IPS-18a (cell line): ENCODE data around the gene SYTL2.
"Not testable (repeated sequence)": the region's sequence is repeated elsewhere in the genome, so short reads cannot be mapped to it uniquely, and the experiment has no call there.

ENCODE experiments used
- H3K27ac ChIP-seq: one replicate; pipeline ENCODE4 v1.5.1; 2013; ENCODE audit warnings: low read length
- H3K27me3 ChIP-seq: one replicate; pipeline ENCODE4 v1.6.1; 2013; ENCODE audit warnings: mild to moderate bottlenecking, low read length; ENCODE audit not compliant: control insufficient read depth, insufficient read depth
- H3K36me3 ChIP-seq: one replicate; pipeline ENCODE4 v1.6.1; 2013; ENCODE audit warnings: low read depth, low read length; ENCODE audit not compliant: control insufficient read depth
- H3K4me1 ChIP-seq: one replicate; pipeline ENCODE4 v1.6.1; 2013; ENCODE audit warnings: low read depth, low read length; ENCODE audit not compliant: control insufficient read depth
- H3K4me3 ChIP-seq: one replicate; pipeline ENCODE4 v1.5.1; 2013; ENCODE audit warnings: low read length
- H3K9ac ChIP-seq: one replicate; pipeline ENCODE4 v1.6.1; 2013; ENCODE audit warnings: mild to moderate bottlenecking, low read length, moderate library complexity
- H3K9me3 ChIP-seq: one replicate; pipeline ENCODE4 v1.6.1; 2013; ENCODE audit warnings: low read depth, low read length; ENCODE audit not compliant: control insufficient read depth

Gene SYTL2

GRCh38 chr11:85694385-85694980, 116.5 kb downstream of the SYTL2 start:
- Histone ChIP-seq H3K4me1 (no peaks in the 10 kb centered on the region), H3K36me3 (no peaks in the 10 kb centered on the region), H3K9ac (no peak overlapping the region), H3K9me3 (no peaks in the 10 kb centered on the region), H3K27ac (no peak overlapping the region), H3K27me3 (no peaks in the 10 kb centered on the region), H3K4me3 (no peak overlapping the region)

GRCh38 chr11:85685820-85686459, 125.0 kb downstream of the SYTL2 start, which contains the start of gene CCDC89:
TSS of gene CCDC89 (minus strand) at chr11:85686195. CDS start at chr11:85686130, 65 bp downstream.
- H3K9me3 ChIP-seq: no peaks in the 10 kb centered on the region
- no peak within 1 kb of the TSS for H3K27ac ChIP-seq
- peaks cover 3% of the 10 kb centered on the region for H3K4me1 ChIP-seq
- H3K9ac ChIP-seq: no peak within 1 kb of the TSS
- H3K27me3 ChIP-seq: no peaks in the 10 kb centered on the region
- no peak within 1 kb of the TSS for H3K4me3 ChIP-seq
- no peaks in the 10 kb centered on the region for H3K36me3 ChIP-seq

GRCh38 chr11:85685125-85685819, 125.7 kb downstream of the SYTL2 start:
- Histone ChIP-seq H3K4me1 (peaks cover 3% of the 10 kb centered on the region), H3K9ac (no peak overlapping the region), H3K4me3 (no peak overlapping the region), H3K27me3 (no peaks in the 10 kb centered on the region), H3K9me3 (no peaks in the 10 kb centered on the region), H3K27ac (no peak overlapping the region), H3K36me3 (no peaks in the 10 kb centered on the region)

- Histone ChIP-seq H3K4me1 (peaks cover 3% of the 10 kb centered on the region), H3K36me3 (no peaks in the 10 kb centered on the region), H3K4me3 (no peak overlapping the region), H3K27me3 (no peaks in the 10 kb centered on the region), H3K9me3 (no peaks in the 10 kb centered on the region), H3K9ac (no peak overlapping the region), H3K27ac (no peak overlapping the region)
Observed at GRCh38 chr11:85682330-85683305, 128.3 kb downstream of the SYTL2 start.

GRCh38 chr11:85680897-85681296, 130.0 kb downstream of the SYTL2 start:
- no peaks in the 10 kb centered on the region for H3K9me3 ChIP-seq
- H3K27me3 ChIP-seq: no peaks in the 10 kb centered on the region
- no peak overlapping the region for H3K4me3 ChIP-seq
- no peak overlapping the region for H3K9ac ChIP-seq
- no peak overlapping the region for H3K27ac ChIP-seq
- H3K4me1 ChIP-seq: peaks cover 3% of the 10 kb centered on the region
- H3K36me3 ChIP-seq: no peaks in the 10 kb centered on the region

GRCh38 chr11:85679576-85679975, 131.4 kb downstream of the SYTL2 start:
- H3K27ac ChIP-seq: no peak overlapping the region
- peaks cover 3% of the 10 kb centered on the region for H3K4me1 ChIP-seq
- no peak overlapping the region for H3K4me3 ChIP-seq
- H3K9me3 ChIP-seq: no peaks in the 10 kb centered on the region
- H3K27me3 ChIP-seq: no peaks in the 10 kb centered on the region
- no peak overlapping the region for H3K9ac ChIP-seq
- no peaks in the 10 kb centered on the region for H3K36me3 ChIP-seq

GRCh38 chr11:85673393-85673792, 137.5 kb downstream of the SYTL2 start:
- H3K27ac ChIP-seq: no peak overlapping the region
- no peak overlapping the region for H3K9ac ChIP-seq
- H3K9me3 ChIP-seq: peaks cover 3% of the 10 kb centered on the region
- no peaks in the 10 kb centered on the region for H3K4me1 ChIP-seq
- H3K27me3 ChIP-seq: peaks cover 10% of the 10 kb centered on the region
- no peaks in the 10 kb centered on the region for H3K36me3 ChIP-seq
- no peak overlapping the region for H3K4me3 ChIP-seq

GRCh38 chr11:85672105-85672902, 138.6 kb downstream of the SYTL2 start:
- Histone ChIP-seq H3K4me1 (no peaks in the 10 kb centered on the region), H3K36me3 (no peaks in the 10 kb centered on the region), H3K27ac (no peak overlapping the region), H3K9me3 (peaks cover 3% of the 10 kb centered on the region), H3K27me3 (peaks cover 10% of the 10 kb centered on the region), H3K4me3 (no peak overlapping the region), H3K9ac (no peak overlapping the region)

- not testable (repeated sequence) for H3K27ac ChIP-seq, H3K4me1 ChIP-seq, H3K27me3 ChIP-seq, H3K36me3 ChIP-seq, H3K9ac ChIP-seq, H3K9me3 ChIP-seq, H3K4me3 ChIP-seq
Observed at GRCh38 chr11:85670949-85671663, 139.8 kb downstream of the SYTL2 start.

- peaks cover 9% of the 10 kb centered on the region for H3K27me3 ChIP-seq
- no peak overlapping the region for H3K27ac ChIP-seq
- H3K9ac ChIP-seq: no peak overlapping the region
- H3K4me3 ChIP-seq: no peak overlapping the region
- H3K36me3 ChIP-seq: peaks cover under 1% of the 10 kb centered on the region
- peaks cover 6% of the 10 kb centered on the region for H3K4me1 ChIP-seq
- peaks cover 3% of the 10 kb centered on the region for H3K9me3 ChIP-seq
Observed at GRCh38 chr11:85668157-85668556, 142.8 kb downstream of the SYTL2 start.
